WTC11 (cell line): Measurements from ENCODE around the gene SLAMF1. TPM values are rescaled to one million over a fixed set of nuclear protein-coding genes. Genes with fewer than 3 reads are reported as not detected.

Experiments used
- ATAC-seq: fragments of 200-7000 bp; cut with Tn5 transposase; 2 replicates; pipeline ENCODE4 v1.10.0; 2021; ENCODE audit warnings: mild to moderate bottlenecking, moderate library complexity
- CTCF ChIA-PET: fragments of 300-600 bp; sonication (Branson Sonifier 250); formaldehyde crosslinking; loops from one replicate; lab custom pipeline; 2021; ENCODE audit warnings: antibody characterized with exemption; lab: Charles Lee
- POLR2A ChIA-PET: fragments of 350-600 bp; sonication (Branson Sonifier 250); formaldehyde crosslinking; loops from one replicate; lab custom pipeline; 2021; ENCODE audit warnings: antibody characterized with exemption; lab: Charles Lee
- DNase-seq: peaks from one replicate; pipeline ENCODE4 v3.0.0; 2021; ENCODE audit warnings: low spot score
- H3K27ac Mint-ChIP-seq: 2 replicates; pipeline ENCODE4 v1.8.0; 2021; ENCODE audit warnings: mixed read lengths
- H3K27me3 Mint-ChIP-seq: 2 replicates; pipeline ENCODE4 v1.8.0; 2021; ENCODE audit warnings: low read depth, mild to moderate bottlenecking, moderate library complexity, mixed read lengths
- H3K36me3 Mint-ChIP-seq: 2 replicates; pipeline ENCODE4 v1.8.0; 2021; ENCODE audit warnings: mixed read lengths
- H3K4me1 Mint-ChIP-seq: 2 replicates; pipeline ENCODE4 v1.8.0; 2022; ENCODE audit warnings: mixed read lengths
- H3K4me3 Mint-ChIP-seq: 2 replicates; pipeline ENCODE4 v1.8.0; 2021; ENCODE audit warnings: mild to moderate bottlenecking, moderate library complexity, mixed read lengths
- H3K9me3 Mint-ChIP-seq: 2 replicates; pipeline ENCODE4 v1.8.0; 2021; ENCODE audit warnings: mixed read lengths
- CREB1 ChIP-seq: sonication (generic); formaldehyde crosslinking; IDR thresholded peaks from 2 replicates; pipeline ENCODE4 v1.8.0; 2023; ENCODE audit warnings: mild to moderate bottlenecking, missing genetic modification reagents
- FOXJ3 ChIP-seq: sonication (generic); formaldehyde crosslinking; IDR thresholded peaks from 2 replicates; pipeline ENCODE4 v1.9.0; 2021; ENCODE audit warnings: missing genetic modification reagents, mild to moderate bottlenecking, borderline replicate concordance
- FOXP1 ChIP-seq: sonication (generic); formaldehyde crosslinking; IDR thresholded peaks from 2 replicates; pipeline ENCODE4 v1.8.0; 2022; ENCODE audit warnings: missing genetic modification reagents, mild to moderate bottlenecking, moderate library complexity, borderline replicate concordance
- GABPB1 ChIP-seq: sonication (generic); formaldehyde crosslinking; IDR thresholded peaks from 2 replicates; pipeline ENCODE4 v1.8.1; 2023; ENCODE audit warnings: mild to moderate bottlenecking, missing genetic modification reagents
- GRHL2 ChIP-seq: fragments of 250-450 bp; sonication (Bioruptor Pico); IDR thresholded peaks from 2 replicates; pipeline ENCODE4 v1.8.0; 2022; ENCODE audit warnings: mild to moderate bottlenecking, moderate library complexity; ENCODE audit not compliant: insufficient replicate concordance, severe bottlenecking
- HMGA2 ChIP-seq: fragments of 250-450 bp; sonication (Bioruptor Pico); IDR thresholded peaks from 2 replicates; pipeline ENCODE4 v1.4.0; 2021; ENCODE audit warnings: mild to moderate bottlenecking, moderate library complexity
- JUN ChIP-seq: sonication (generic); formaldehyde crosslinking; IDR thresholded peaks from 2 replicates; pipeline ENCODE4 v1.8.0; 2023; ENCODE audit warnings: mild to moderate bottlenecking, missing genetic modification reagents
- NFATC4 ChIP-seq: fragments of 250-450 bp; sonication (Bioruptor Pico); IDR thresholded peaks from 2 replicates; pipeline ENCODE4 v1.9.0; 2021; ENCODE audit warnings: mild to moderate bottlenecking
- NR2C2 ChIP-seq: sonication (generic); formaldehyde crosslinking; IDR thresholded peaks from 2 replicates; pipeline ENCODE4 v1.8.0; 2022; ENCODE audit warnings: mild to moderate bottlenecking, missing genetic modification reagents
- RORB ChIP-seq: fragments of 250-450 bp; sonication (Bioruptor Pico); IDR thresholded peaks from 2 replicates; pipeline ENCODE4 v1.9.0; 2021; ENCODE audit warnings: mild to moderate bottlenecking
- TEAD1 ChIP-seq: sonication (generic); formaldehyde crosslinking; IDR thresholded peaks from 2 replicates; pipeline ENCODE4 v1.8.0; 2022; ENCODE audit warnings: mild to moderate bottlenecking, missing genetic modification reagents
- USF1 ChIP-seq: sonication (generic); formaldehyde crosslinking; IDR thresholded peaks from 2 replicates; pipeline ENCODE4 v1.8.0; 2022; ENCODE audit warnings: mild to moderate bottlenecking, missing genetic modification reagents
- ZNF121 ChIP-seq: sonication (generic); formaldehyde crosslinking; IDR thresholded peaks from 2 replicates; pipeline ENCODE4 v1.8.0; 2023; ENCODE audit warnings: missing genetic modification reagents
- ZNF232 ChIP-seq: sonication (generic); formaldehyde crosslinking; IDR thresholded peaks from 2 replicates; pipeline ENCODE4 v1.8.0; 2022; ENCODE audit warnings: mild to moderate bottlenecking, missing genetic modification reagents
- ZNF317 ChIP-seq: sonication (generic); formaldehyde crosslinking; IDR thresholded peaks from 2 replicates; pipeline ENCODE4 v1.8.1; 2023; ENCODE audit warnings: low read depth, mild to moderate bottlenecking, moderate library complexity, missing genetic modification reagents, borderline replicate concordance
- ZNF423 ChIP-seq: fragments of 250-450 bp; sonication (Bioruptor Pico); IDR thresholded peaks from 2 replicates; pipeline ENCODE4 v2.1.2; 2022; ENCODE audit warnings: mild to moderate bottlenecking, moderate library complexity
- ZNF512 ChIP-seq: sonication (generic); formaldehyde crosslinking; IDR thresholded peaks from 2 replicates; pipeline ENCODE4 v1.8.1; 2022; ENCODE audit warnings: missing genetic modification reagents, borderline replicate concordance
- ZNF532 ChIP-seq: fragments of 250-450 bp; sonication (Bioruptor Pico); IDR thresholded peaks from 2 replicates; pipeline ENCODE4 v1.9.0; 2021; ENCODE audit warnings: mild to moderate bottlenecking, borderline replicate concordance
- total RNA-seq: library from RNA; stranded (reverse); gene quantifications from 3 replicates; pipeline ENCODE4 v1.2.3, GENCODE V29; 2021
- TF ChIP-seq, protein P1 (sequence below): sonication (generic); formaldehyde crosslinking; IDR thresholded peaks from 2 replicates; pipeline ENCODE4 v1.8.1; 2023; ENCODE audit warnings: mild to moderate bottlenecking, missing genetic modification reagents
- TF ChIP-seq, protein P2 (sequence below): sonication (generic); formaldehyde crosslinking; IDR thresholded peaks from 2 replicates; pipeline ENCODE4 v1.8.1; 2022; ENCODE audit warnings: mild to moderate bottlenecking, missing genetic modification reagents, moderate library complexity, borderline replicate concordance

The SLAMF1 gene
- total RNA-seq, 1 experiment from 2014 or later = 0.15 TPM

DNA sequence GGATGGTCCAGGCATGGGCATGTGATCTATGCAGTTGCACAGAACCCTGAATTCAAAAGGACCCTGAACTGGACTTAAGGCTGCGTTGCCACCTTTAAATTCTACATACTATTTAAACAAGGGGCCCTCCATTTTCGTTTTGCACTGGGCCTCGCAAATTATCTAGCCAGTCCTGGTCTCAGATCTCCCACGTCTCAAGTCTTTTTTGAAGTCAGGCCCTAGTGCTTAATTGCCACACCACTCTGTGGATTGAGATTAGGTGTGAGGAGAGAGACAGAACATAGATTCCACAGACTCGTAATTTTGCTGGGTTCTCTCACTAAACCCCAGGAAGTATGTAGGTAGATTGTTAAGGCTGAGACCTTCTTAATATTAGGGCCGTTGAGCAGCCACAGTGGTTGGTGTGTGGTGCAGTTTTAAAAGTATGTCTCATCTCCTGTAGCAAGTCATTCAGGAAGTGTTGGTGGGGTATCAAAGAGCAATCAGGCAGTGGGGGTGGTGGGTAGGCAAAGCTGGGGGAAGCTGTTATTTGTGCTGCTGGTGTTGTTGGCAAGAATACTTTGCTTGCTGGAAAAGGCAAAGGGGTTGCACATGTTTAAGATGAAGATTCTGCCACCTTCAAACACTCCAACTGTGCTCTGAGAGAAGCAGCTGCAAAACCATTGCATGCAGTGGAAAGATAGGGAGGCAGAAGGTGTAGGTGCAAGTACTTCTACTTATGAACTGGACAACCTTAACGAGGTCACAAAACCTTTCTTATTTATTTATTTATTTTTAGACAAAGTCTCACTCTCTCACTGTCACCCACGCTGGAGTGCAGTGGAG lies 78.8 kb downstream of the SLAMF1 start:
- H3K27ac Mint-ChIP-seq = no peak overlapping the region
- CTCF ChIA-PET = no interaction called here
- POLR2A ChIA-PET = no interaction called here
- peaks cover 3% of the 10 kb centered on the region for H3K36me3 Mint-ChIP-seq
- TF ChIP-seq ZNF317 (CRISPR knock-in tag) = no peak
- TF ChIP-seq HMGA2 (CRISPR knock-in tag) = no peak
- TF ChIP-seq USF1 = no peak
- no peak for TF ChIP-seq NFATC4 (CRISPR knock-in tag)
- TF ChIP-seq RORB = no peak
- TF ChIP-seq ZNF121 (CRISPR knock-in tag) = no peak
- TF ChIP-seq, protein P1, sequence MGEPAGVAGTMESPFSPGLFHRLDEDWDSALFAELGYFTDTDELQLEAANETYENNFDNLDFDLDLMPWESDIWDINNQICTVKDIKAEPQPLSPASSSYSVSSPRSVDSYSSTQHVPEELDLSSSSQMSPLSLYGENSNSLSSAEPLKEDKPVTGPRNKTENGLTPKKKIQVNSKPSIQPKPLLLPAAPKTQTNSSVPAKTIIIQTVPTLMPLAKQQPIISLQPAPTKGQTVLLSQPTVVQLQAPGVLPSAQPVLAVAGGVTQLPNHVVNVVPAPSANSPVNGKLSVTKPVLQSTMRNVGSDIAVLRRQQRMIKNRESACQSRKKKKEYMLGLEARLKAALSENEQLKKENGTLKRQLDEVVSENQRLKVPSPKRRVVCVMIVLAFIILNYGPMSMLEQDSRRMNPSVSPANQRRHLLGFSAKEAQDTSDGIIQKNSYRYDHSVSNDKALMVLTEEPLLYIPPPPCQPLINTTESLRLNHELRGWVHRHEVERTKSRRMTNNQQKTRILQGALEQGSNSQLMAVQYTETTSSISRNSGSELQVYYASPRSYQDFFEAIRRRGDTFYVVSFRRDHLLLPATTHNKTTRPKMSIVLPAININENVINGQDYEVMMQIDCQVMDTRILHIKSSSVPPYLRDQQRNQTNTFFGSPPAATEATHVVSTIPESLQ = no peak
- TF ChIP-seq NR2C2 (CRISPR knock-in tag) = no peak
- TF ChIP-seq ZNF232 (CRISPR knock-in tag) = no peak
- no peak for TF ChIP-seq GRHL2
- TF ChIP-seq ZNF532 (CRISPR knock-in tag) = no peak
- no peak for TF ChIP-seq GABPB1
- no peak for TF ChIP-seq FOXJ3 (CRISPR knock-in tag)
- TF ChIP-seq TEAD1 (CRISPR knock-in tag) = no peak
- TF ChIP-seq FOXP1 (CRISPR knock-in tag) = no peak
- no peak for TF ChIP-seq ZNF512 (CRISPR knock-in tag)
- TF ChIP-seq, protein P2, sequence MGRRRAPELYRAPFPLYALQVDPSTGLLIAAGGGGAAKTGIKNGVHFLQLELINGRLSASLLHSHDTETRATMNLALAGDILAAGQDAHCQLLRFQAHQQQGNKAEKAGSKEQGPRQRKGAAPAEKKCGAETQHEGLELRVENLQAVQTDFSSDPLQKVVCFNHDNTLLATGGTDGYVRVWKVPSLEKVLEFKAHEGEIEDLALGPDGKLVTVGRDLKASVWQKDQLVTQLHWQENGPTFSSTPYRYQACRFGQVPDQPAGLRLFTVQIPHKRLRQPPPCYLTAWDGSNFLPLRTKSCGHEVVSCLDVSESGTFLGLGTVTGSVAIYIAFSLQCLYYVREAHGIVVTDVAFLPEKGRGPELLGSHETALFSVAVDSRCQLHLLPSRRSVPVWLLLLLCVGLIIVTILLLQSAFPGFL = no peak
- no peak for TF ChIP-seq JUN (CRISPR knock-in tag)
- TF ChIP-seq ZNF423 (CRISPR knock-in tag) = no peak
- TF ChIP-seq CREB1 (CRISPR knock-in tag) = no peak
- TF ChIP-seq, all 79 proteins: peak for 0
- Mint-ChIP-seq H3K27me3 (no peaks in the 10 kb centered on the region; the same call in 1 of the 2 replicates), H3K9me3 (peaks cover 4% of the 10 kb centered on the region), H3K4me1 (no peaks in the 10 kb centered on the region), H3K4me3 (no peak overlapping the region)
- ATAC-seq (no peak), DNase-seq (no peak)
